Fibroblast of peridontal ligament (primary cell): Measurements from ENCODE around the gene SLC36A3.
A peak's percentile ranks its signal among the peaks of the same experiment; 100 is the strongest.
"Not testable (repeated sequence)": the region's sequence is repeated elsewhere in the genome, so short reads cannot be mapped to it uniquely, and the experiment has no call there.

ENCODE experiments used
- DNase-seq: peaks from one replicate; pipeline ENCODE4 v3.0.0-alpha.2; 2010; ENCODE audit errors: extremely low read depth

The SLC36A3 gene

GRCh38 chr5:151239237-151239861, 64.2 kb downstream of the SLC36A3 start:
- peak; percentile 57 for DNase-seq

- no peak for DNase-seq
These were observed 65.2 kb downstream of the SLC36A3 start for GRCh38 chr5:151238303-151238741.

- no peak for DNase-seq
These were observed 65.9 kb downstream of the SLC36A3 start for GRCh38 chr5:151237685-151238084.

GRCh38 chr5:151236888-151237287, 66.7 kb downstream of the SLC36A3 start:
- DNase-seq: no peak

- DNase-seq: not testable (repeated sequence)
These were observed 68.4 kb downstream of the SLC36A3 start for GRCh38 chr5:151235239-151235571.

- DNase-seq: peak; percentile 42
These were observed 68.9 kb downstream of the SLC36A3 start for GRCh38 chr5:151234476-151235238.

- DNase-seq: no peak
These were observed 69.9 kb downstream of the SLC36A3 start for GRCh38 chr5:151233616-151234085.

- DNase-seq: no peak
These were observed 72.2 kb downstream of the SLC36A3 start for GRCh38 chr5:151231359-151231758.

- no peak for DNase-seq
These were observed 73.4 kb downstream of the SLC36A3 start for GRCh38 chr5:151230048-151230680.

- DNase-seq: no peak
These were observed 74.6 kb downstream of the SLC36A3 start for GRCh38 chr5:151228986-151229385.

GRCh38 chr5:151227918-151228447, 75.6 kb downstream of the SLC36A3 start:
- DNase-seq: no peak
